Fibroblast of the aortic adventitia (primary cell): Measurements from ENCODE around the gene ACY1. TPM values are rescaled to one million over a fixed set of nuclear protein-coding genes. Genes with fewer than 3 reads are reported as not detected.

Experiments used
- DNase-seq: peaks from one replicate; pipeline ENCODE4 v3.0.0-alpha.2; 2010; ENCODE audit warnings: low read depth
- H3K4me3 ChIP-seq: 2 replicates; pipeline ENCODE4 v1.5.1; 2011; ENCODE audit warnings: low read depth, mild to moderate bottlenecking, control low read depth, low read length, moderate library complexity
- CTCF ChIP-seq: IDR thresholded peaks from 2 replicates; pipeline ENCODE4 v1.5.1; 2011; ENCODE audit warnings: mild to moderate bottlenecking, low read length, control low read depth, inconsistent platforms; ENCODE audit not compliant: insufficient read depth
- total RNA-seq: library from RNA; depleted of rRNA; stranded (reverse); fragments of >200 nt; gene quantifications from 2 replicates; pipeline ENCODE4 v1.2.3, GENCODE V29; 2012; ENCODE audit warnings: low replicate concordance

ACY1 gene
- total RNA-seq, 1 donor = 26.7 TPM

- no peak overlapping the region for H3K4me3 ChIP-seq
- no peak for TF ChIP-seq CTCF
- no peak for DNase-seq
Observed at GRCh38 chr3:51964521-51964920, 18.8 kb upstream of the ACY1 start.

- DNase-seq = no peak
- H3K4me3 ChIP-seq = peak overlapping the region; percentile 83
- TF ChIP-seq CTCF = no peak
Observed at GRCh38 chr3:51966016-51966415, 17.3 kb upstream of the ACY1 start.

GRCh38 chr3:51966486-51966885 lies 16.8 kb upstream of the ACY1 start:
- no peak for TF ChIP-seq CTCF
- no peak for DNase-seq
- peak overlapping the region; percentile 83 for H3K4me3 ChIP-seq

DNA sequence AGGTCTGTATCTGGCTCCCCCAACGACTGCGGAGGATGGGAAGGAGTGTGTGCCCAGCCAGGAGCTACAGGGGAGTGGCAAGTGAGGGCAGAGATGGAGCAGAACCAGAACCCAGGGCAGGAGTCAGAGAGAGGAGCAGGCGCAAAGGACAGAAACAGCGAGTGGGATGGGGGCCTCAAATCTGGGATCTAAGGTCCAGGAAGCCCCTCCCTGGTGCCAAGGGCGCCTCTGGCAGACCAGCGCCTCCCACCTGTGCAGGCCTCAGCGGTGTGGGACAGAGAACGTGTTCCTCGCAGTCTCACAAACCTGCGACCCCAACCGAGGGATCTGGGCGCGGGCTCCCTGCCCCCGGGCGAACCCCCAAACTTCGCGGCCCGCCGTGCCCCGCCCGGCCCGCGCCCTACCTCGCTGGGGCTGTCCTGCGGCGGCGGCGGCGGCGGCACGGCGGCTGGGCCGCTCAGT lies 16.4 kb upstream of the ACY1 start:
- H3K4me3 ChIP-seq = peak overlapping the region; percentile 83
- DNase-seq = no peak
- TF ChIP-seq CTCF = no peak

GRCh38 chr3:51967384-51968169 lies 15.8 kb upstream of the ACY1 start, which contains the start of gene PCBP4:
TSS of gene PCBP4 (minus strand) at chr3:51967454. CDS start at chr3:51961240, 6,214 bp downstream.
- peak within 1 kb of the TSS; percentile 83 for H3K4me3 ChIP-seq
- DNase-seq = no peak
- TF ChIP-seq CTCF = no peak

- no peak for TF ChIP-seq CTCF
- H3K4me3 ChIP-seq = peak overlapping the region; percentile 73
- DNase-seq = no peak
Observed at GRCh38 chr3:51968170-51968775, 15.1 kb upstream of the ACY1 start.
